IPS DF 4.7 (cell line): Measurements from ENCODE around the gene MN1.

Experiments used
- DNase-seq: peaks from one replicate; pipeline ENCODE4 v3.0.0-alpha.2; 2013; ENCODE audit warnings: low spot score; ENCODE audit errors: extremely low read depth

MN1 gene

GRCh38 chr22:27718186-27719035 lies 83.1 kb downstream of the MN1 start:
- DNase-seq = no peak

- DNase-seq = no peak
These were observed 84.5 kb downstream of the MN1 start for GRCh38 chr22:27717094-27717493.

DNA sequence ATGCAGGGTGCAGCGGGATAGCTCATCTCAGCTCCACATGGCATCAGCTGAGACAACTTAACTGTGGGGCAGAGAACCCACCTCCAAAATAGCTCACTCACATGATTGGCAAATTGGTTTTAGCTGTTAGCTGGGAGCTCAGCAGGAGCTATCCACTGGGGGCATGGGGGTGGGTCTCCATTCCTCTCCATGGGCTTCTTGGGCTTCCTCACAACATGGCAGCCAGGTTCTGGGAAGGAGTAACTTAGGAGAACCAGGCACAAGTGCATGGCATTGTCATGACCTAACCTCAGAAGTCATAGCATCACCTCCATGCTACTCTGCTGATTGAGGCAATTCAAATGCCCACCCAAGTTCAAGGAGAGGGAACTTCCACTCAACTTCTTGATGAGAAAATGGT lies 85.5 kb downstream of the MN1 start:
- no peak for DNase-seq

DNA sequence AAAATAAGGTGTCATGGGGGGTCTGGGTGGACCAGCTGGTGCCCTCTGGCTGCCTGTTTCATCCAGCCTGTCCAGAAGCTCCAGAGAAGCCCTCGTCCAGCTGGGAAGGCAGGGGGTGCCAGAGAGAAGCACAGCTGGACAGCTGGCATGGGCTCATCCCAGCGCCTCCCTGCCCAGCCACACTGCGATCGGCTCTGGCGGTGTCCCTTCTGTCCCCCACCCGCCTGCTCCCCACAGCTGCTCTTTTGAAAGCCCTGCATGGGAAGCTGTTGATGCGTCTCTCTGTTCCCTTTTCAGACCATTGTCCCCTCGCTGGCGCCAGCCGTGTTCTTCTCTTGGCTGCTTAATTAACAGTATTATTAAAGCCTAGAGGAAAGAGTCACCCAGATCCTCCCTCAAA lies 86.5 kb downstream of the MN1 start:
- DNase-seq = no peak

DNA sequence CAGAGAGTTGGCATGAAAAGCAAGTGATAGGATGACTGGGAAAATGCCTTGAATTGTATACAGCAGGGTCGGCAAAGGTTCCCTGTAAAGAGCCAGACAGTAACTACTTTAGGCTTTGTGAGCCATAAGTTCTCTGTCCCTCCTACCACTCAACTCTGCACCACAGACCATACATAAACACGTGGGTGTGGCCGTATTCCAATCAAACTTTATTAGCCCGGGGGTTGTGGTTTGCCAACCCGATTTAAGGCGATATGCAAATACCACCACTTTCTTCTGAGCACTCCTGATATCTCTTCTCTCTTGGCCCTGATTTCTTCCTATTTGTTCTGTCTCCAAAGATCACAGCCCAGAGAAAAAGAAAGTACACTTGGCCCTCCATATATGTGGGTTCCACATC lies 87.5 kb downstream of the MN1 start:
- no peak for DNase-seq

DNA sequence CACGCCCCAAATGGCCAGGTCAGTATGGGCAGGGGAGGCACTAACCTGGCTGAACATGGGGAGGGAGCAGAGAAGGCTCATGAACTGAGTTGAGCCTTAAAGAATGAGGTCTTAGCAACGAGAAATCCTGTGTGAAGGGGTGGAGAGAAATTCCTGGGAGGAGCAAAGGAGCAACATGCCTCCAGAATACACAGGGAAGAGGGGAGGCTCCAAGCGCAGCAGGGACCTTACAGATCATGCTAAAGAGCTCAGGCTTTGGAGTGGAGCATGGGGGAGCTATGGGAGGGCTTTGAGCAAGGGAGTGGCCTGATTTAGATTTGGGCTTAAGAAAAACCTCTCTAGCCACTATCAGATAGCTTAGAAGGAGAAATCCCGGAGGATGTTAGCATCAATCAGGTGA lies 88.1 kb downstream of the MN1 start:
- no peak for DNase-seq

DNA sequence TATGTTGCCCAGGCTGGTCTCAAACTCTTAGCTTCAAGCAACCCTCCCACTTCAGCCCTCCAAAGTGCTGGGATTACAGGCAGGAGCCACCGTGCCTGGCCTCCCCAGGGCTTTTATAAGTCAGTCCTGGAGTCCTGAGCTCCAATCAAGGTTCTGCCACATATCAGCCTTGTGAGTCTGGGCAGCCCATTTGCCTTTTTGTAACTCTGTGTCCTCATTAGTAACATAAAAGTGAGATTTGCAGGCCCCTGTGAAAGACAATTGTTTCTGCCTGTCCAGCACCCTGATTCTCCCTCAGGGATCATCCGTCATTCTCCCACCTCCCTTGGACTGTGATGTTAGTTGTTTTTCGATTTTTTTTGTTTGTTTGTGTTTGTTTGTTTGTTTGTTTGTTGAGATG lies 89.8 kb downstream of the MN1 start:
- no peak for DNase-seq

DNA sequence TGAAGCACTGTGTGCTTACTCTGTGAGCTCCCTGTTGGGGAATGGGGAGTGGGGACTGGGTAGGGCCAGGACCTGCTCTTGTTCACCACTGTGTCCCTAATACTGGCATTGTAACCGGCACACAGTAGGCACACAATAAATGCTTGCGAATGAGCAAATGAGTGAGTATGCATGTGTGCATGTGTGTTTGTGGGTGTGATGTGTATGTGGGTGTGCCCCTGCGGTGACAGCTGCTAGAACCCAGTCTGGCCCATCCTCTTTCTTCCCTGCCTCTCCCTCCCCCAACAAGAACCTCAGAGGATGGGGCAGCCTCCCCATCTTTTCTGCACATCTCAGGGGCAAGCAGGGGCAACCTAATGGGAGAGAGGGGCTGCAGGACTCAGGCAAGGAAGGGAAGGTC lies 90.5 kb downstream of the MN1 start:
- DNase-seq = no peak

GRCh38 chr22:27709919-27710675 lies 91.5 kb downstream of the MN1 start:
- no peak for DNase-seq

DNA sequence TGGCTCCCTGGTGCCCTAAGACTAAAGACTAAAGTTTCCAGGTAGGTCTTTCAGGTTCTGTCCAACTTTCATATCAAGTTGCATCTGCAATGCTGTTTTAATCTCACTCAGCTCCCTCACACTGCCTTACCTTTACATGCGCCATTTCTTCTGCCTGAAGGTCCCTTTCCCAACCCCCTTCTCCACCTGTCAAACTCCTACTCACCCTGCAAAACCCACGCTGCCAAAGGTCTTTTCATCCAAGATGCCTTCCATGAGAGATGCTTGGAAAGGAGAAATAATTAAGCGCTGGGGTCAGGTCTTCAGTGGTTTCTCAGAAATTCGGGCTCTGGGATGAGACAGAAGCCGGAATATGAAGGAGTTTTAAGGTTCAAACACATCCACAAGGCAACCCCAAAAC lies 95.1 kb downstream of the MN1 start:
- DNase-seq = no peak

GRCh38 chr22:27705408-27706080 lies 96.0 kb downstream of the MN1 start:
- DNase-seq = no peak

GRCh38 chr22:27704581-27704980 lies 97.0 kb downstream of the MN1 start:
- no peak for DNase-seq

DNA sequence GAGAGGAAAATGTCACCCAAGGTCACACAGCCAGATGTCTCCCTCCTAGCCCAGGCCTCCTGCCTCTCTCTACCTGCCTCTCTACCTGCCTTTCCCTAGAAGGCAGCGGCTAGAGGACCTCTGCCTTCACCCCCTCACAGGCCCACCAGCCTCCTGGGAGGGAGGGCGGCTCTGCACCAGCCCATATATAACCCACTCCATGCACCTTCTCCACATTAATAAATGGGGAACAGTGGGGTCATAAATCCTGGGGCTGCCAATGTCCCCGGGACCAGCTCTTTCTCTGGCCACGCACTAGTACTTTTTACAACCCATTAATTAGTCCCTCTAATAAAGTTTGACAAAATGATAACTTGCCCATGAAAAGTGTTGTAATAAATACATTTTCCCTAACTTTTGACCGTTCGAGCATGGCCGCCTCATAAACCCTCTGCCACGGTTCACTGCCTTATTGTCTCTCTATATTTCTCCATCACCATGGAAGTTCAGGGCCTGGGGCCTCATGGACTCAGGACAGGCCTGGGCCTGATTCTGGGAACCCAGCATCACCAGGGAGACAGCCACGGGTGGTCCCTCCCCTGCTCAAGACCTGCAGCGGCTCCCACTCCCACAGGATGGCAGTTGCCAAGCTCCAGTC lies 102.1 kb downstream of the MN1 start:
- DNase-seq = no peak

- DNase-seq = no peak
These were observed 102.7 kb downstream of the MN1 start for GRCh38 chr22:27698813-27699212.
